ENCODE data around the gene CRYBB3.
"Not testable (repeated sequence)": the region's sequence is repeated elsewhere in the genome, so short reads cannot be mapped to it uniquely, and the experiment has no call there.

CRYBB3 gene

GRCh38 chr22:25176175-25176574 lies 23.5 kb upstream of the CRYBB3 start:
- DNase-seq: no peak

- DNase-seq: no peak
Observed at GRCh38 chr22:25176799-25177198, 22.9 kb upstream of the CRYBB3 start.

- no peak for DNase-seq
Observed at GRCh38 chr22:25177226-25177625, 22.4 kb upstream of the CRYBB3 start.

GRCh38 chr22:25177895-25178294 lies 21.8 kb upstream of the CRYBB3 start:
- DNase-seq: no peak

- DNase-seq: not testable (repeated sequence)
Observed at GRCh38 chr22:25178348-25178747, 21.3 kb upstream of the CRYBB3 start.

GRCh38 chr22:25178869-25179631 lies 20.6 kb upstream of the CRYBB3 start:
- not testable (repeated sequence) for DNase-seq

- DNase-seq: no peak
Observed at GRCh38 chr22:25182131-25183110, 17.2 kb upstream of the CRYBB3 start.

- no peak for DNase-seq
Observed at GRCh38 chr22:25183949-25184619, 15.6 kb upstream of the CRYBB3 start.

- no peak for DNase-seq
Observed at GRCh38 chr22:25186140-25186539, 13.5 kb upstream of the CRYBB3 start.

- no peak for DNase-seq
Observed at GRCh38 chr22:25187469-25187868, 12.2 kb upstream of the CRYBB3 start.

- DNase-seq: no peak
Observed at GRCh38 chr22:25192406-25192805, 7.3 kb upstream of the CRYBB3 start.

- no peak for DNase-seq
Observed at GRCh38 chr22:25193130-25193529, 6.5 kb upstream of the CRYBB3 start.

- no peak for DNase-seq
Observed at GRCh38 chr22:25193548-25193947, 6.1 kb upstream of the CRYBB3 start.

- no peak for DNase-seq
Observed at GRCh38 chr22:25196326-25196725, 3.3 kb upstream of the CRYBB3 start.

- DNase-seq: no peak
Observed at GRCh38 chr22:25197340-25197739, 2.3 kb upstream of the CRYBB3 start.

GRCh38 chr22:25200967-25201366 lies 1.3 kb downstream of the CRYBB3 start:
- DNase-seq: no peak

- no peak for DNase-seq
Observed at GRCh38 chr22:25201557-25202273, 2.1 kb downstream of the CRYBB3 start.

- DNase-seq: peak; percentile 22
Observed at GRCh38 chr22:25202290-25202921, 2.7 kb downstream of the CRYBB3 start.

- no peak for DNase-seq
Observed at GRCh38 chr22:25203082-25203481, 3.4 kb downstream of the CRYBB3 start.

- DNase-seq: not testable (repeated sequence)
Observed at GRCh38 chr22:25204547-25204946, 4.9 kb downstream of the CRYBB3 start.

- DNase-seq: no peak
Observed at GRCh38 chr22:25205847-25206246, 6.2 kb downstream of the CRYBB3 start.

- DNase-seq: no peak
Observed at GRCh38 chr22:25206998-25207397, 7.3 kb downstream of the CRYBB3 start.
